CD4-positive, CD25-positive, alpha-beta regulatory T cell (primary cell): ENCODE measurements around the gene TFPI2. TPM values are rescaled to one million over a fixed set of nuclear protein-coding genes. Genes with fewer than 3 reads are reported as not detected.
"Not testable (repeated sequence)": the region's sequence is repeated elsewhere in the genome, so short reads cannot be mapped to it uniquely, and the experiment has no call there.

ENCODE experiments used
- ATAC-seq, 2 donors: fragments of 150-1000 bp; cut with Tn5 transposase; one replicate each; pipeline ENCODE4 v1.10.0; 2021; ENCODE audit warnings: low read depth in 2 of 2, moderate number of reproducible peaks in 2 of 2, moderate library complexity in 1 of 2
- DNase-seq, 3 donors: peaks; one replicate each; pipeline versions ENCODE4 v3.0.0 to v3.0.0-alpha.2; 2012 to 2022; ENCODE audit warnings: mixed read lengths in 1 of 3
- H3K27ac ChIP-seq: one replicate; pipeline ENCODE4 v1.7.0; 2013; ENCODE audit warnings: mild to moderate bottlenecking, low read length; ENCODE audit not compliant: insufficient read depth, poor library complexity, severe bottlenecking
- H3K27me3 ChIP-seq: one replicate; pipeline ENCODE4 v1.7.0; 2013; ENCODE audit warnings: low read length; ENCODE audit not compliant: control insufficient read depth, insufficient read depth
- H3K36me3 ChIP-seq: one replicate; pipeline ENCODE4 v1.7.0; 2013; ENCODE audit warnings: mild to moderate bottlenecking, low read length, moderate library complexity; ENCODE audit not compliant: control insufficient read depth, insufficient read depth
- H3K4me1 ChIP-seq: 2 replicates; pipeline ENCODE4 v1.7.0; 2013; ENCODE audit warnings: mild to moderate bottlenecking, low read length; ENCODE audit not compliant: insufficient read depth, control insufficient read depth, poor library complexity, severe bottlenecking
- H3K4me3 ChIP-seq: one replicate; pipeline ENCODE4 v1.7.0; 2013; ENCODE audit warnings: low read depth, mild to moderate bottlenecking, low read length, moderate library complexity
- H3K9me3 ChIP-seq, 2 experiments: 1 replicate in 1 of 2; 2 replicates in 1 of 2; pipeline ENCODE4 v1.7.0; 2013; ENCODE audit warnings: low read length in 2 of 2, mild to moderate bottlenecking in 1 of 2, moderate library complexity in 1 of 2; ENCODE audit not compliant: control insufficient read depth in 2 of 2
- H3K27ac Mint-ChIP-seq, 3 donors: one replicate each; pipeline ENCODE4 v1.8.0; 2020 to 2022; ENCODE audit warnings: mild to moderate bottlenecking in 3 of 3, mixed read lengths in 3 of 3, moderate library complexity in 2 of 3
- H3K27me3 Mint-ChIP-seq: one replicate; pipeline ENCODE4 v1.8.0; 2022; ENCODE audit warnings: mild to moderate bottlenecking, mixed read lengths
- H3K36me3 Mint-ChIP-seq: one replicate; pipeline ENCODE4 v1.8.0; 2020; ENCODE audit warnings: mixed read lengths
- H3K4me1 Mint-ChIP-seq, 4 donors: one replicate each; pipeline ENCODE4 v1.8.0; 2020 to 2022; ENCODE audit warnings: mixed read lengths in 4 of 4, mild to moderate bottlenecking in 1 of 4
- H3K4me3 Mint-ChIP-seq, 4 donors: one replicate each; pipeline ENCODE4 v1.8.0; 2020 to 2022; ENCODE audit warnings: mild to moderate bottlenecking in 4 of 4, mixed read lengths in 4 of 4, moderate library complexity in 3 of 4
- H3K9me3 Mint-ChIP-seq, 7 donors: one replicate each; pipeline ENCODE4 v1.8.0; 2020 to 2022; ENCODE audit warnings: mixed read lengths in 7 of 7, mild to moderate bottlenecking in 3 of 7, moderate library complexity in 2 of 7
- polyA plus RNA-seq, 4 donors: library from polyadenylated mRNA; unstranded; fragments of 300-500 nt; fragmentation: Illumina TruSeq; gene quantifications; one replicate each; pipeline ENCODE4 v1.2.3, GENCODE V29; 2021
- total RNA-seq: library from RNA; stranded (reverse); gene quantifications from one replicate; pipeline ENCODE4 v1.2.3, GENCODE V29; 2022

TFPI2 gene
- total and polyA plus RNA-seq, 5 donors from 2014 or later, result 0.96 TPM; not detected in 4

DNA sequence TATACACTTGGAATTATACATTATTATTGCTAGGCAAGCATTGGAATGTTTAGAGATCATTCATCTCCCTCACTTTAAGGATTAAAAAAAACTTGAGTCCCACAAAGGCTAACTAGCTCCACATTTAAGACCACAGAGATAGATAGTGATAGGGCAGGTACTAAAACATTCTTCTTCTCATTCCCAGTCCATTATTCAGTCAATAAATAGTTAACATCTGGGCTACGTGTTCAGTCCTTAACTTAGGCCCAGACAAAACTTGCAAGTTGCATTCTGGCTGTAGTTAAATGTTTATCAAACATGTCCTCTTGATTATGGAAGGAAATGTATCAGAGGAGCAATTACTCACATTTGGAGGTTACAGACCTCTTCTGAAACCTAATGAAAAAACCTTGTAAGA, 33.4 kb upstream of the TFPI2 start:
- H3K27me3 ChIP-seq, result peaks cover 12% of the 10 kb centered on the region
- Mint-ChIP-seq H3K36me3 (no peaks in the 10 kb centered on the region), H3K27me3 (peaks cover 25% of the 10 kb centered on the region), H3K27ac (no peak overlapping the region), H3K4me3 (no peak overlapping the region), H3K9me3 (no peaks in the 10 kb centered on the region), H3K4me1 (peaks cover 0 to 5% (median 2%) of the 10 kb centered on the region in 4 donors)
- no peak for DNase-seq
- no peaks in the 10 kb centered on the region for H3K4me1 ChIP-seq
- no peak overlapping the region for H3K4me3 ChIP-seq
- ATAC-seq, result no peak
- no peaks in the 10 kb centered on the region for H3K9me3 ChIP-seq
- no peak overlapping the region for H3K27ac ChIP-seq
- H3K36me3 ChIP-seq, result no peaks in the 10 kb centered on the region

DNA sequence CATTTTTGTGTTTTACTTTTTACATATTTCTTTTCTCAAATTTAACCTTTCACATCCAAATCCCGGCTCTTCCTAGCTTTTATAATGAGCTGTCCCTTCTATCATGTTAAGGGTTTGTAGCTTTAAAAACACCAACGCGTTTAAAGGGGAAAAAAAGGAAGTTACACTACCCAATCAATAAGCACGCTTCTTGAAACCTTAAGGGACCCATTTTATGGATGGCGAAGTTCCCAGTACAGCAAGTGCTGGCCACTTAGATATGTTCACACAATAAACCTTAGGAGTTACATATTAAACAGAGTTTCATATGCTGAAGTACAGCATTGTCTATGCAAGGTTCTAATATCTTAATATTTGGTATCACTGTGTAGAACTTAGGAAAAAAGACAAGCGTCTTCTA, 32.7 kb upstream of the TFPI2 start:
- DNase-seq (no peak), ATAC-seq (no peak)
- H3K4me1 ChIP-seq, result no peaks in the 10 kb centered on the region
- H3K4me3 ChIP-seq, result no peak overlapping the region
- no peaks in the 10 kb centered on the region for H3K9me3 Mint-ChIP-seq
- H3K9me3 ChIP-seq, result no peaks in the 10 kb centered on the region
- peaks cover 25% of the 10 kb centered on the region for H3K27me3 Mint-ChIP-seq
- H3K36me3 Mint-ChIP-seq, result no peaks in the 10 kb centered on the region
- peaks cover 0 to 5% (median 2%) of the 10 kb centered on the region in 4 donors for H3K4me1 Mint-ChIP-seq
- H3K27me3 ChIP-seq, result peaks cover 12% of the 10 kb centered on the region
- H3K27ac ChIP-seq, result no peak overlapping the region
- H3K4me3 Mint-ChIP-seq, result no peak overlapping the region
- H3K27ac Mint-ChIP-seq, result no peak overlapping the region
- no peaks in the 10 kb centered on the region for H3K36me3 ChIP-seq

DNA sequence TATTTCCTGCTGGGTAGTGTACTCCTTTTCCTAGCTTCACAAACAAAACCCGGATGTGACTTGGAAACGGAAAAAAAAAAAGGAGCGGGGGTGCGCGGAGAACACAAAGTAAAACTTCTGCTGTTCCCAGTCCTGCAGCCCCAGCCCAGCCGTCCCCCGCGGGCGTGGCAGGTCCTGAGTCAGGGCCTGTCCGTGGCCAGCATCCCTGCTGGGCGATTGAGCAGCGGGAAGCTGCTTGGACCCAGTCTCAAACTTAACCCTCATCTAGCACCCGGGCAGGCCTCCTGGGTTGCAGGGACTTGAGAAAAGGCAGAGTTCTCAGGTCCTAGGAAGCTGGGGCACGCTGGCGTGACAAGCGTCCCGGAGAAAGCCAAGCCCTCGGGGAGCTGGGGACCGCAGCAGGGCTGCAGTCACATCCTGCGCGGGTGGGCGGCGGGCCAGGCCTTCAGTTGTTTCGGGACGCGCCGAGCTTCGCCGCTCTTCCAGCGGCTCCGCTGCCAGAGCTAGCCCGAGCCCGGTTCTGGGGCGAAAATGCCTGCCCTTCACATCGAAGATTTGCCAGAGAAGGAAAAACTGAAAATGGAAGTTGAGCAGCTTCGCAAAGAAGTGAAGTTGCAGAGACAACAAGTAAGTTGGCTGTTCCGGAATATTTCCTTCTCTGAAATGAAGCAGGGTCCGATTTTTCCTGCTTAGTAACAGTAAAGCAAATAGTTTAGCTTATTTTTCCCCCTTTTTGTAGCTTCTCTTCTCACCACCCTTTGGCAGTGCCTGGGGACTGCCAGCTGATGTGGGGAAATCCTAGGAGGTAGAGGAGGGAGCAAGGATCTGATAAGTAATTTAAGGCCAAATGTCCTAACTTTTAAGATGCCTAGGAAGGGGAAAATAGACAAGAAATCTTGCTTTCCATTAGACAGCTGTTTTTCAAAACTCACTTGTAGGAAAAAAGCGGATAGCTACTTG, 31.3 kb upstream of the TFPI2 start, which contains the start of gene GNG11:
GNG11 (plus strand) TSS at position 129 of the 960 bp plus-strand sequence; CDS start at position 532, 403 bp downstream.
- peaks cover 12% of the 10 kb centered on the region for H3K27me3 ChIP-seq
- peaks cover 21% of the 10 kb centered on the region for H3K27me3 Mint-ChIP-seq
- no peaks in the 10 kb centered on the region for H3K9me3 ChIP-seq
- no peak within 1 kb of the TSS for H3K27ac Mint-ChIP-seq
- H3K27ac ChIP-seq, result no peak within 1 kb of the TSS
- no peaks in the 10 kb centered on the region for H3K4me1 ChIP-seq
- ATAC-seq, result peak; percentile 34 to 52
- H3K4me3 ChIP-seq, result peak within 1 kb of the TSS; percentile 4
- no peaks in the 10 kb centered on the region for H3K36me3 Mint-ChIP-seq
- no peaks in the 10 kb centered on the region for H3K36me3 ChIP-seq
- peak in 1 of 3 donors; percentile 4 for DNase-seq
- H3K4me1 Mint-ChIP-seq, result peaks cover 0 to 5% (median 2%) of the 10 kb centered on the region in 4 donors
- peak within 1 kb of the TSS in 2 of 4 donors; percentile 48 to 66 for H3K4me3 Mint-ChIP-seq
- no peaks in the 10 kb centered on the region for H3K9me3 Mint-ChIP-seq

DNA sequence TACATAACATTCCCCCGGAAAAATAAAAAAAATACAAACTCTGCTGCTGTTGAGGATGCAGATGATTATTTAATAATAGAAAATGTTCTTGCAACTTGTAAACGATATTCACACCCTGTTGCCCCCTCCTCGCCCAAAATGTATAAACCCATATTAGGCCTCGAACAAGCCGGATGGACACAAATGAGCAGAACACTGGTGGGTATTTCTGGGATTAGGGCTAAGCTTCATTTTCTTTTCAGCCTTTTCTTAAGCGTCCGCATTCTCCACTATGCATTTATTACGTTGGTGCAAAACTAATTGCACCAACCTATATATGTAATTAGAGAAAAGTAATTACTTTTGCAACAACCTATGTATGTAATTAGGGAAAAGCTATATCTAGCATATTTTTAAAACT, 30.6 kb upstream of the TFPI2 start:
- Histone ChIP-seq H3K4me3 (no peak overlapping the region), H3K36me3 (no peaks in the 10 kb centered on the region), H3K9me3 (no peaks in the 10 kb centered on the region), H3K27me3 (peaks cover 12% of the 10 kb centered on the region), H3K27ac (no peak overlapping the region), H3K4me1 (no peaks in the 10 kb centered on the region)
- no peak overlapping the region for H3K4me3 Mint-ChIP-seq
- H3K36me3 Mint-ChIP-seq, result no peaks in the 10 kb centered on the region
- no peak for ATAC-seq
- H3K9me3 Mint-ChIP-seq, result no peaks in the 10 kb centered on the region
- no peak for DNase-seq
- peaks cover 0 to 5% (median 2%) of the 10 kb centered on the region in 4 donors for H3K4me1 Mint-ChIP-seq
- peaks cover 16% of the 10 kb centered on the region for H3K27me3 Mint-ChIP-seq
- no peak overlapping the region for H3K27ac Mint-ChIP-seq

DNA sequence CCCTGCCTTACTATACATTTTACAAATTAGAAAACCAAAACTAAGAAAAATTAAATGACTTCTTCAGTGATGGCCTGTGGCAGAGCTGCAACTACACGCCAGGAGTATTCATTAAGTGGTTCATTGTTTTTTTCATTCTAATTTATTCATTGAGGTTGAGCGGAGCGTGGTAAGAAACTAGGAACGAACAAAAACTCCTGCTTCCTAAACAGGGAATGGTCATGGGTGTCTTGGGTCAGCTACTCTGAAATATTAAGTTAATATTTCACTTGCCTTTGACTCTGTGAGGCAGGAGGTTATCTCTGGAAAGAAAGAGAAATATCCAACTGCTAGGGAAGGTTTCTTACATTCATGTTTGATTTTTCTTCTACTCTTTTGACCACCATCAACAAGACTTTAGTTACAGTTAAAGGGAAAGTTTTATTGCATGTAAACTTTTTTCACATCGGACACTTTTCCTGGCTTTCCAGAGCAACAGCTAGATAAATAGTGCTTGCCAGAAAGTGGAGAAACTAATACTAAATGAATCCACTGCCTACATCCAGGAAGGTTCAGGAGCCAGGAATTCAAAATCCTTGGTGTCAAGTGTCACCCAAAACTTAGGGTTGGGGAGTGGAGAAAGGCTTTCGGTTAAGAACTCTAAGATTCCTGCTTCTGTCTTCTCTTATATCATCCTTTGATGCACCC, 30.1 kb upstream of the TFPI2 start:
- H3K4me3 ChIP-seq, result no peak overlapping the region
- Mint-ChIP-seq H3K27me3 (peaks cover 16% of the 10 kb centered on the region), H3K36me3 (no peaks in the 10 kb centered on the region), H3K27ac (no peak overlapping the region), H3K9me3 (no peaks in the 10 kb centered on the region), H3K4me3 (no peak overlapping the region), H3K4me1 (peaks cover 0 to 5% (median 2%) of the 10 kb centered on the region in 4 donors)
- no peak for ATAC-seq
- DNase-seq, result no peak
- H3K27ac ChIP-seq, result no peak overlapping the region
- H3K27me3 ChIP-seq, result peaks cover 12% of the 10 kb centered on the region
- H3K9me3 ChIP-seq, result no peaks in the 10 kb centered on the region
- H3K4me1 ChIP-seq, result no peaks in the 10 kb centered on the region
- no peaks in the 10 kb centered on the region for H3K36me3 ChIP-seq

DNA sequence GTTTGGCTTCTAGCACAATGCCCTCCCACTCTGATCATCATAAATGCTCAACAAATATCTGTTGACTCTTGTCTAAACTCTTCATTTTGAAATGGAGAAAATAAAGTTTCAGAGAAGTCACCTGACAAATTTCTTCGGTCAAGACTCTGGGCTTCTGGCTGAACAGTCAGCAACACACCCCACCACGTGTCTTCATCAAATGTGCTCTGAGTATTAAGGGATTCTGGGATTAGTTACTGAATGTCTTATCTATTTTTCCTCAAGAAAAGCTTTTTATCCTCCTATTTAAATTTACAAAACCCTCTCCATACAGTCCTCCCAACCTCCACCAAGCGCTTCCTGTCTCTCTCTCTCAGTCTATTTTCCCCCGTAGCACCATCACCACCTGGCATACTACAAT, 25.8 kb upstream of the TFPI2 start:
- H3K36me3 Mint-ChIP-seq, H3K4me3 Mint-ChIP-seq, H3K4me1 Mint-ChIP-seq, H3K4me3 ChIP-seq, DNase-seq, H3K27ac Mint-ChIP-seq, H3K9me3 Mint-ChIP-seq, ATAC-seq, H3K4me1 ChIP-seq, H3K27ac ChIP-seq, H3K27me3 ChIP-seq, H3K9me3 ChIP-seq, H3K36me3 ChIP-seq: not testable (repeated sequence)
- peaks cover 11% of the 10 kb centered on the region for H3K27me3 Mint-ChIP-seq

DNA sequence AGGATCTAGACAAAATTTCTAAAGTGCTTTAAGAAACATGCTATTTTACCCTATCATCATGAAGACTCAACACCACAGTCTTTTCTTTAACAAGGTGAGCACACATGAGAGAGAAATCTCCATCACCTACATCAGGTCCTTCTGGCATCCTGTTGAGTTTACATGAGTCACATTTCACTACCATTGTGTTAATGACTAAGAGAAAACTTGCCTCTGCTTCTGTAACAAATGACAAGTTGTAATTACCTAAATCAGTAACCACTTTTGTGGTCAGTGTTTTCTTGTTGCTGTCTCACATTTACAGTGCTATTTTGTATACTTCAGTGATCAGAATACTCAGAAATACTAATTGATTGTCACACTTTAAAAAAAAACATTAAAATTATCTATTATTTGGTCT, 25.3 kb upstream of the TFPI2 start:
- not testable (repeated sequence) for ATAC-seq, H3K27ac ChIP-seq, H3K4me3 ChIP-seq, H3K36me3 Mint-ChIP-seq, H3K9me3 ChIP-seq, H3K27ac Mint-ChIP-seq, DNase-seq, H3K4me1 Mint-ChIP-seq, H3K27me3 ChIP-seq, H3K36me3 ChIP-seq, H3K9me3 Mint-ChIP-seq, H3K4me1 ChIP-seq, H3K27me3 Mint-ChIP-seq, H3K4me3 Mint-ChIP-seq
